GM18870 (cell line): ENCODE results near the gene GPATCH11.
A peak's percentile ranks its signal among the peaks of the same experiment; 100 is the strongest.

ENCODE experiments used
- ATAC-seq: cut with Tn5 transposase; IDR thresholded peaks from one replicate; pipeline ENCODE4 v1.9.1; 2021; ENCODE audit warnings: moderate library complexity; ENCODE audit not compliant: unreplicated experiment

The GPATCH11 gene

GRCh38 chr2:37083873-37084794 lies at the start of gene GPATCH11, which contains the start of gene HEATR5B:
Gene GPATCH11, plus strand, starts transcription at chr2:37084518. Its CDS starts 3,864 bp downstream, at chr2:37088382.
Gene HEATR5B, minus strand, starts transcription at chr2:37084372. Its CDS starts 958 bp downstream, at chr2:37083414.
- peak; percentile 73 for ATAC-seq

- no peak for ATAC-seq
Observed at GRCh38 chr2:37037771-37038170, 46.5 kb upstream of the GPATCH11 start.

- no peak for ATAC-seq
Observed at GRCh38 chr2:37039580-37039979, 44.7 kb upstream of the GPATCH11 start.

- no peak for ATAC-seq
Observed at GRCh38 chr2:37052600-37053332, 31.6 kb upstream of the GPATCH11 start.

- no peak for ATAC-seq
Observed at GRCh38 chr2:37059841-37060240, 24.5 kb upstream of the GPATCH11 start.

GRCh38 chr2:37060446-37060845 lies 23.9 kb upstream of the GPATCH11 start:
- ATAC-seq: no peak

- no peak for ATAC-seq
Observed at GRCh38 chr2:37061013-37061711, 23.2 kb upstream of the GPATCH11 start.

- ATAC-seq: no peak
Observed at GRCh38 chr2:37061776-37062175, 22.5 kb upstream of the GPATCH11 start.

GRCh38 chr2:37068686-37069085 lies 15.6 kb upstream of the GPATCH11 start:
- no peak for ATAC-seq

- no peak for ATAC-seq
Observed at GRCh38 chr2:37070931-37071330, 13.4 kb upstream of the GPATCH11 start.

GRCh38 chr2:37080266-37080665 lies 4.1 kb upstream of the GPATCH11 start:
- no peak for ATAC-seq

GRCh38 chr2:37080689-37081088 lies 3.6 kb upstream of the GPATCH11 start:
- no peak for ATAC-seq

- no peak for ATAC-seq
Observed at GRCh38 chr2:37084797-37085196, 479 bp downstream of the GPATCH11 start.

GRCh38 chr2:37085731-37086147 lies 1.4 kb downstream of the GPATCH11 start:
- ATAC-seq: no peak

GRCh38 chr2:37090019-37090477 lies 5.7 kb downstream of the GPATCH11 start:
- peak; percentile 89 for ATAC-seq

GRCh38 chr2:37091873-37092272 lies 7.6 kb downstream of the GPATCH11 start:
- ATAC-seq: peak; percentile 46

- no peak for ATAC-seq
Observed at GRCh38 chr2:37096568-37096967, 12.2 kb downstream of the GPATCH11 start.

GRCh38 chr2:37098416-37099118 lies 14.2 kb downstream of the GPATCH11 start:
- no peak for ATAC-seq

- ATAC-seq: no peak
Observed at GRCh38 chr2:37100054-37100453, 15.7 kb downstream of the GPATCH11 start.

- no peak for ATAC-seq
Observed at GRCh38 chr2:37102588-37102987, 18.3 kb downstream of the GPATCH11 start.
